Endodermal cell (in vitro differentiated cells): ENCODE data around the gene RDH11. TPM values are rescaled to one million over a fixed set of nuclear protein-coding genes. Genes with fewer than 3 reads are reported as not detected.

Experiments used
- DNase-seq: peaks from one replicate; pipeline ENCODE4 v3.0.0-alpha.2; 2017
- H3K27ac ChIP-seq: 2 replicates; pipeline ENCODE4 v1.5.1; 2013; ENCODE audit warnings: mild to moderate bottlenecking, low read depth, low read length, moderate library complexity
- H3K27me3 ChIP-seq: 2 replicates; pipeline ENCODE4 v1.6.1; 2013; ENCODE audit warnings: mild to moderate bottlenecking, low read length, moderate library complexity; ENCODE audit not compliant: insufficient read depth, control insufficient read depth, poor library complexity, severe bottlenecking
- H3K36me3 ChIP-seq: 2 replicates; pipeline ENCODE4 v1.7.0; 2013; ENCODE audit warnings: mild to moderate bottlenecking, low read length, moderate library complexity; ENCODE audit not compliant: control insufficient read depth, insufficient read depth
- H3K4me1 ChIP-seq: one replicate; pipeline ENCODE4 v1.7.0; 2013; ENCODE audit warnings: low read length; ENCODE audit not compliant: control insufficient read depth, insufficient read depth
- H3K4me3 ChIP-seq: 2 replicates; pipeline ENCODE4 v1.5.1; 2013; ENCODE audit warnings: mild to moderate bottlenecking, low read length, moderate library complexity
- H3K9ac ChIP-seq: 2 replicates; pipeline ENCODE4 v1.6.1; 2013; ENCODE audit warnings: mild to moderate bottlenecking, low read length, moderate library complexity; ENCODE audit not compliant: poor library complexity, severe bottlenecking; ENCODE audit errors: extremely low read depth
- H3K9me3 ChIP-seq: 2 replicates; pipeline ENCODE4 v1.6.1; 2013; ENCODE audit warnings: mild to moderate bottlenecking, low read length, moderate library complexity; ENCODE audit not compliant: control insufficient read depth
- H3K27ac Mint-ChIP-seq: 2 replicates; pipeline ENCODE4 v1.8.0; 2020; ENCODE audit warnings: mixed read lengths
- H3K27me3 Mint-ChIP-seq: 2 replicates; pipeline ENCODE4 v1.8.0; 2021; ENCODE audit warnings: mild to moderate bottlenecking, mixed read lengths; ENCODE audit not compliant: insufficient read depth
- H3K36me3 Mint-ChIP-seq: 2 replicates; pipeline ENCODE4 v1.8.0; 2020; ENCODE audit warnings: low read depth, mixed read lengths
- H3K4me1 Mint-ChIP-seq: 2 replicates; pipeline ENCODE4 v1.8.0; 2020; ENCODE audit warnings: mixed read lengths
- H3K4me3 Mint-ChIP-seq: 2 replicates; pipeline ENCODE4 v1.8.0; 2020; ENCODE audit warnings: mild to moderate bottlenecking, moderate library complexity, mixed read lengths
- H3K9me3 Mint-ChIP-seq: 2 replicates; pipeline ENCODE4 v1.8.0; 2020; ENCODE audit warnings: mild to moderate bottlenecking, mixed read lengths
- CTCF ChIP-seq: fragments of 200-600 bp; sonication (generic); conservative IDR thresholded peaks from 2 replicates; pipeline ENCODE4 v1.5.0; 2021; ENCODE audit warnings: antibody characterized with exemption, mild to moderate bottlenecking
- WGBS, 2 experiments: methylation state at CpG; one replicate each; pipeline versions ENCODE4 v1.1.5 to v1.1.7; 2013; ENCODE audit warnings: missing lambda C conversion rate in 2 of 2, mixed read lengths in 1 of 2; ENCODE audit not compliant: insufficient coverage in 1 of 2, insufficient read length in 1 of 2; 5-methylcytosine and 5-hydroxymethylcytosine counted together
- total RNA-seq, 2 donors: library from RNA; stranded (reverse); fragmentation: NEBNext Ultra II Directional in 1 of 2; extraction: Animal tissue kit (Norgen Biotek cat#: 25700) in 1 of 2; gene quantifications; 2 replicates in 1 of 2; 3 replicates in 1 of 2; pipeline ENCODE4 v1.2.1, GENCODE V29; 2021

Gene RDH11
- total RNA-seq, 2 donors from 2014 or later, result 73.5 to 75.0 TPM

GRCh38 chr14:67733616-67734015, 38.1 kb upstream of the RDH11 start:
- Mint-ChIP-seq H3K27ac (no peak overlapping the region), H3K27me3 (no peaks in the 10 kb centered on the region), H3K36me3 (no peaks in the 10 kb centered on the region), H3K9me3 (no peaks in the 10 kb centered on the region), H3K4me1 (peaks cover 12% of the 10 kb centered on the region), H3K4me3 (no peak overlapping the region)
- no peaks in the 10 kb centered on the region for H3K4me1 ChIP-seq
- no peak overlapping the region for H3K27ac ChIP-seq
- WGBS, 2 experiments, result 92 to 95% methylated on average over 4 of the region's 4 CpGs
- DNase-seq, result no peak
- no peaks in the 10 kb centered on the region for H3K27me3 ChIP-seq
- H3K4me3 ChIP-seq, result no peak overlapping the region
- H3K36me3 ChIP-seq, result no peaks in the 10 kb centered on the region
- TF ChIP-seq CTCF, result no peak
- H3K9ac ChIP-seq, result no peak overlapping the region
- no peaks in the 10 kb centered on the region for H3K9me3 ChIP-seq

GRCh38 chr14:67729072-67729885, 33.7 kb upstream of the RDH11 start:
- TF ChIP-seq CTCF, result no peak
- H3K27ac ChIP-seq, result no peak overlapping the region
- Mint-ChIP-seq H3K4me3 (no peak overlapping the region), H3K4me1 (peaks cover 13% of the 10 kb centered on the region), H3K27me3 (peaks cover 6% of the 10 kb centered on the region), H3K27ac (no peak overlapping the region), H3K9me3 (peaks cover 8% of the 10 kb centered on the region), H3K36me3 (no peaks in the 10 kb centered on the region)
- no peak overlapping the region for H3K9ac ChIP-seq
- H3K36me3 ChIP-seq, result no peaks in the 10 kb centered on the region
- H3K4me3 ChIP-seq, result no peak overlapping the region
- peaks cover 4% of the 10 kb centered on the region for H3K9me3 ChIP-seq
- no peaks in the 10 kb centered on the region for H3K4me1 ChIP-seq
- H3K27me3 ChIP-seq, result no peaks in the 10 kb centered on the region
- peak; percentile 86 for DNase-seq
- 61 to 78% methylated on average over 16 to 21 of the region's 21 CpGs for WGBS, 2 experiments

- no peak overlapping the region for H3K4me3 ChIP-seq
- H3K4me1 ChIP-seq, result no peaks in the 10 kb centered on the region
- Mint-ChIP-seq H3K9me3 (peaks cover 8% of the 10 kb centered on the region), H3K36me3 (no peaks in the 10 kb centered on the region), H3K27me3 (peaks cover 11% of the 10 kb centered on the region), H3K4me1 (peaks cover 13% of the 10 kb centered on the region), H3K27ac (no peak overlapping the region), H3K4me3 (no peak overlapping the region)
- H3K36me3 ChIP-seq, result no peaks in the 10 kb centered on the region
- DNase-seq, result no peak
- no peak overlapping the region for H3K27ac ChIP-seq
- TF ChIP-seq CTCF, result no peak
- no peak overlapping the region for H3K9ac ChIP-seq
- peaks cover 4% of the 10 kb centered on the region for H3K9me3 ChIP-seq
- H3K27me3 ChIP-seq, result no peaks in the 10 kb centered on the region
These were observed 32.7 kb upstream of the RDH11 start for GRCh38 chr14:67728258-67728657.
